Neural progenitor cell (in vitro differentiated cells): ENCODE measurements around the gene ANKDD1B.

Experiments
- EZH2 ChIP-seq: fragments of 200-600 bp; sonication (generic); IDR thresholded peaks from 2 replicates; pipeline ENCODE4 v1.6.1; 2017; ENCODE audit warnings: antibody characterized with exemption, mild to moderate bottlenecking, moderate library complexity
- TF ChIP-seq, protein P1 (sequence below): fragments of 200-600 bp; sonication (generic); IDR thresholded peaks from 2 replicates; pipeline ENCODE4 v1.5.1; 2017; ENCODE audit warnings: antibody characterized with exemption, mild to moderate bottlenecking

- TF ChIP-seq, protein P1, sequence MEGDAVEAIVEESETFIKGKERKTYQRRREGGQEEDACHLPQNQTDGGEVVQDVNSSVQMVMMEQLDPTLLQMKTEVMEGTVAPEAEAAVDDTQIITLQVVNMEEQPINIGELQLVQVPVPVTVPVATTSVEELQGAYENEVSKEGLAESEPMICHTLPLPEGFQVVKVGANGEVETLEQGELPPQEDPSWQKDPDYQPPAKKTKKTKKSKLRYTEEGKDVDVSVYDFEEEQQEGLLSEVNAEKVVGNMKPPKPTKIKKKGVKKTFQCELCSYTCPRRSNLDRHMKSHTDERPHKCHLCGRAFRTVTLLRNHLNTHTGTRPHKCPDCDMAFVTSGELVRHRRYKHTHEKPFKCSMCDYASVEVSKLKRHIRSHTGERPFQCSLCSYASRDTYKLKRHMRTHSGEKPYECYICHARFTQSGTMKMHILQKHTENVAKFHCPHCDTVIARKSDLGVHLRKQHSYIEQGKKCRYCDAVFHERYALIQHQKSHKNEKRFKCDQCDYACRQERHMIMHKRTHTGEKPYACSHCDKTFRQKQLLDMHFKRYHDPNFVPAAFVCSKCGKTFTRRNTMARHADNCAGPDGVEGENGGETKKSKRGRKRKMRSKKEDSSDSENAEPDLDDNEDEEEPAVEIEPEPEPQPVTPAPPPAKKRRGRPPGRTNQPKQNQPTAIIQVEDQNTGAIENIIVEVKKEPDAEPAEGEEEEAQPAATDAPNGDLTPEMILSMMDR: no peak
- TF ChIP-seq EZH2: no peak
Measured at GRCh38 chr5:75608870-75609269, 2.4 kb upstream of the ANKDD1B start.
